ENCODE results near the gene SCN3B. TPM values are rescaled to one million over a fixed set of nuclear protein-coding genes. Genes with fewer than 3 reads are reported as not detected.
A peak's percentile ranks its signal among the peaks of the same experiment; 100 is the strongest.

SCN3B gene
- total RNA-seq, 4 donors from 2014 or later = 0.31 to 2.7 (median 1.4) TPM

- Histone ChIP-seq H3K4me3 (no peak overlapping the region), H3K27me3 (no peaks in the 10 kb centered on the region)
- ATAC-seq = peak; percentile 44
Observed at GRCh38 chr11:123590296-123590912, 64.0 kb downstream of the SCN3B start.

GRCh38 chr11:123588864-123589262 lies 65.6 kb downstream of the SCN3B start:
- Histone ChIP-seq H3K27me3 (no peaks in the 10 kb centered on the region), H3K9me3 (no peaks in the 10 kb centered on the region), H3K36me3 (no peaks in the 10 kb centered on the region), H3K27ac (no peak overlapping the region), H3K4me3 (no peak overlapping the region), H3K4me1 (peaks cover 0 to 13% (median 0%) of the 10 kb centered on the region in 3 donors)
- no peak for ATAC-seq
- TF ChIP-seq, protein P1, sequence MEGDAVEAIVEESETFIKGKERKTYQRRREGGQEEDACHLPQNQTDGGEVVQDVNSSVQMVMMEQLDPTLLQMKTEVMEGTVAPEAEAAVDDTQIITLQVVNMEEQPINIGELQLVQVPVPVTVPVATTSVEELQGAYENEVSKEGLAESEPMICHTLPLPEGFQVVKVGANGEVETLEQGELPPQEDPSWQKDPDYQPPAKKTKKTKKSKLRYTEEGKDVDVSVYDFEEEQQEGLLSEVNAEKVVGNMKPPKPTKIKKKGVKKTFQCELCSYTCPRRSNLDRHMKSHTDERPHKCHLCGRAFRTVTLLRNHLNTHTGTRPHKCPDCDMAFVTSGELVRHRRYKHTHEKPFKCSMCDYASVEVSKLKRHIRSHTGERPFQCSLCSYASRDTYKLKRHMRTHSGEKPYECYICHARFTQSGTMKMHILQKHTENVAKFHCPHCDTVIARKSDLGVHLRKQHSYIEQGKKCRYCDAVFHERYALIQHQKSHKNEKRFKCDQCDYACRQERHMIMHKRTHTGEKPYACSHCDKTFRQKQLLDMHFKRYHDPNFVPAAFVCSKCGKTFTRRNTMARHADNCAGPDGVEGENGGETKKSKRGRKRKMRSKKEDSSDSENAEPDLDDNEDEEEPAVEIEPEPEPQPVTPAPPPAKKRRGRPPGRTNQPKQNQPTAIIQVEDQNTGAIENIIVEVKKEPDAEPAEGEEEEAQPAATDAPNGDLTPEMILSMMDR (IDR thresholded peaks at IDR 0.05) = no peak
- no peak for TF ChIP-seq POLR2AphosphoS5 (IDR thresholded peaks at IDR 0.05)
- no peak for TF ChIP-seq POLR2A (IDR thresholded peaks at IDR 0.05)
- TF ChIP-seq EP300 (IDR thresholded peaks at IDR 0.05) = no peak
- 93 to 98% methylated on average over 5 of the region's 5 CpGs for WGBS, 2 donors (ENCODE audit: low coverage in 1 of 2)

More at GRCh38 chr11:123590296-123590912, 64.0 kb downstream of the SCN3B start:
- Histone ChIP-seq H3K27ac (no peak overlapping the region), H3K9me3 (no peaks in the 10 kb centered on the region), H3K36me3 (no peaks in the 10 kb centered on the region), H3K4me1 (peaks cover 0 to 13% (median 0%) of the 10 kb centered on the region in 3 donors)
- WGBS, 2 donors (ENCODE audit: low coverage in 1 of 2) = 58 to 80% methylated on average over 2 to 4 of the region's 11 CpGs
- TF ChIP-seq EP300 (IDR thresholded peaks at IDR 0.05) (no peak), POLR2AphosphoS5 (IDR thresholded peaks at IDR 0.05) (no peak), POLR2A (IDR thresholded peaks at IDR 0.05) (no peak)
- TF ChIP-seq, protein P1 (IDR thresholded peaks at IDR 0.05) = no peak

- TF ChIP-seq EP300 (IDR thresholded peaks at IDR 0.05) (no peak), POLR2A (IDR thresholded peaks at IDR 0.05) (no peak), POLR2AphosphoS5 (IDR thresholded peaks at IDR 0.05) (no peak)
- TF ChIP-seq, protein P1 (IDR thresholded peaks at IDR 0.05) = no peak
- Histone ChIP-seq H3K9me3 (no peaks in the 10 kb centered on the region), H3K36me3 (no peaks in the 10 kb centered on the region), H3K27ac (no peak overlapping the region), H3K4me1 (peaks cover 0 to 13% (median 0%) of the 10 kb centered on the region in 3 donors), H3K4me3 (no peak overlapping the region), H3K27me3 (no peaks in the 10 kb centered on the region)
- ATAC-seq = no peak
- 91 to 100% methylated on average over 2 to 6 of the region's 14 CpGs for WGBS, 2 donors (ENCODE audit: low coverage in 1 of 2)
Observed at GRCh38 chr11:123588117-123588863, 66.1 kb downstream of the SCN3B start.

- no peak overlapping the region for H3K27ac ChIP-seq
- WGBS, 2 donors (ENCODE audit: low coverage in 1 of 2) = 90% methylated on average over 3 of the region's 6 CpGs; no CpG with 5 or more reads in 1 of the 2 donors
Observed at GRCh38 chr11:123587559-123587958, 66.9 kb downstream of the SCN3B start.

More at GRCh38 chr11:123587559-123587958, 66.9 kb downstream of the SCN3B start:
- H3K4me3 ChIP-seq = no peak overlapping the region
- H3K27me3 ChIP-seq = no peaks in the 10 kb centered on the region
- ATAC-seq = no peak
- H3K9me3 ChIP-seq = no peaks in the 10 kb centered on the region
- H3K36me3 ChIP-seq = no peaks in the 10 kb centered on the region
- TF ChIP-seq EP300 (IDR thresholded peaks at IDR 0.05) (no peak), POLR2AphosphoS5 (IDR thresholded peaks at IDR 0.05) (no peak), POLR2A (IDR thresholded peaks at IDR 0.05) (no peak)
- TF ChIP-seq, protein P1 (IDR thresholded peaks at IDR 0.05) = no peak
- H3K4me1 ChIP-seq = peaks cover 0 to 13% (median 0%) of the 10 kb centered on the region in 3 donors

Measured in gastroesophageal sphincter (tissue), 4 donors.